NCI-H1048 (cell line): ENCODE measurements around the gene SLC24A2.

ENCODE experiments used
- DNase-seq: peaks from one replicate; lab custom pipeline; 2025; lab: John Stamatoyannopoulos, UW

Gene SLC24A2

GRCh38 chr9:19757745-19758144 lies 31.1 kb downstream of the SLC24A2 start:
- no peak for DNase-seq

GRCh38 chr9:19754921-19755320 lies 33.9 kb downstream of the SLC24A2 start:
- DNase-seq: no peak

DNA sequence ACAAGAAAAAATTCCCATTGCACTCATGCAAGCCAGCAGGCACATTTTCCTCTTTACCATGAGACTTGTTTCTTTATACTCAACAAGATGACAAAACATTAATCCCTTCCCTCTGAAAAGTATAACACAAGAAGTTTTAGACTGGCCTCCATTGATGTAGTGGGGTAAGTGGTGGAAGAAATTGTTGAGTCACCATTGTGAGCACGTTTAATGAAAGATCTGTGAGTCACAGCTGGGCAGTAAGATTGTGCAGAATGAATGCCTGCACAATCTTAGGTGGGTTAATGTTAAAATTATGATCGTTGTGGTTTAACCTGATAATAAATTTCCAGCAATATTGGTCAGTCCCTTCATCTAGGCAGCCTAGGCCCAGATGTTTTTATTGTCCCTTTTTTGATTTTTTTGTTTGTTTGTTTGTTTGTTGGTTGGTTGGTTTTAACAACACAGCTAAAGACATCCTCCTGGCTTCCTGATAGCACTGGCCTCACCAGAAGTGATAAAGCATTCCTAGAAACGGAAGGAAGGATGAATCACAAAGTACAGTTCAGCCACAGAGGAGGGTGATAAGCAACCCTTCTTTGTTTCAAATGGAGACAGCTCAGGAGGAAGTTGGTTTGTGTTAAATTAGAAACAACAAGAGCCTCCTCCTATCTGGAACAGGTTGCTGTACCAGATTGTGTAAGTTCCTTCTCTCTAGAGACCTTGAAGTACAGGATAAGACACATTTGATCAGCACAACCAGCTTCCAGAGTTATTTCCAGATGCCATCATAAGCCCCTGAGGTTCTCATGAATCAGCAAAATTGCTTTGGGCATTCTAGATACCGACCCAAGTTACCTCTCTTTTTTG lies 40.3 kb downstream of the SLC24A2 start:
- DNase-seq: no peak

DNA sequence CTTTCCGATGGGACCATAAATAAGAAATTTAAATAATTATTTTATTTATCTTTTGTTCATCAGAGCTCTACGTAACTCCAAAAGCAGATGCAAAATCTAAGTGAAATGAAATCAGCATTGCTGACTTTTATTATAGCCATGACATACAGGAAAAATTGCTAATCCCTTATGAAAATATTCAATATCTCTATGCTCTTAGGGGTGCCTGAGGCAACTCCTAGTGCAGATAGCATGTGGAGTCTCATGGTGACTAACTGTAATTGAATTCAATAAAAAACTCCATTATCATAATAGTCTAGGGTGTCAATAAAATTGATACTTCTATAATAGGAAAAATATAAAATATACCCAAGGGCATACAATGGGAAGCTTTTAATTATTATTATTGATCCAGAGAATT lies 42.6 kb downstream of the SLC24A2 start:
- no peak for DNase-seq

- no peak for DNase-seq
Observed at GRCh38 chr9:19741178-19741577, 47.7 kb downstream of the SLC24A2 start.
